Esophagus (tissue), 2 donors: Measurements from ENCODE around the gene PCDHGA10. TPM values are rescaled to one million over a fixed set of nuclear protein-coding genes. Genes with fewer than 3 reads are reported as not detected.
A peak's percentile ranks its signal among the peaks of the same experiment; 100 is the strongest.
"Not testable (repeated sequence)": the region's sequence is repeated elsewhere in the genome, so short reads cannot be mapped to it uniquely, and the experiment has no call there.

Experiments
- H3K27ac ChIP-seq, 2 donors: one replicate each; pipeline ENCODE4 v1.5.1; 2013; ENCODE audit warnings: low read depth in 2 of 2, mild to moderate bottlenecking in 2 of 2, inconsistent platforms in 1 of 2, low read length in 1 of 2, moderate library complexity in 1 of 2
- H3K27me3 ChIP-seq, 2 donors: one replicate each; pipeline ENCODE4 v1.6.1; 2013; ENCODE audit warnings: low read length in 2 of 2, control low read depth in 1 of 2, mild to moderate bottlenecking in 1 of 2; ENCODE audit not compliant: insufficient read depth in 2 of 2, control insufficient read depth in 1 of 2
- H3K36me3 ChIP-seq, 2 donors: one replicate each; pipeline ENCODE4 v1.6.1; 2013; ENCODE audit warnings: low read length in 1 of 2; ENCODE audit not compliant: control insufficient read depth in 2 of 2, insufficient read depth in 2 of 2
- H3K4me1 ChIP-seq, 2 donors: one replicate each; pipeline ENCODE4 v1.6.1; 2013; ENCODE audit warnings: low read length in 1 of 2; ENCODE audit not compliant: control insufficient read depth in 2 of 2, insufficient read depth in 2 of 2
- H3K4me3 ChIP-seq, 2 donors: one replicate each; pipeline ENCODE4 v1.5.1; 2013; ENCODE audit warnings: low read length in 2 of 2, mild to moderate bottlenecking in 2 of 2, low read depth in 1 of 2, moderate library complexity in 1 of 2
- H3K9me3 ChIP-seq, 2 donors: one replicate each; pipeline ENCODE4 v1.6.1; 2013; ENCODE audit warnings: mild to moderate bottlenecking in 2 of 2, low read depth in 1 of 2, low read length in 1 of 2, moderate library complexity in 1 of 2; ENCODE audit not compliant: control insufficient read depth in 2 of 2, insufficient read depth in 1 of 2
- WGBS, 2 donors: extraction: QIAGEN DNeasy Blood & Tissue Kit; methylation state at CpG; one replicate each; pipeline ENCODE4 v1.1.7; 2013; 5-methylcytosine and 5-hydroxymethylcytosine counted together
- polyA plus RNA-seq, 2 donors: library from polyadenylated mRNA; stranded (reverse); fragments of 200-250 nt; gene quantifications; one replicate each; pipeline ENCODE4 v1.2.3, GENCODE V29; 2013
- donor health status: healthy with polysubstance abuse.
- donor health status: Bipolar disorder and iron deficiency.

PCDHGA10 gene
- polyA plus RNA-seq, 2 donors = 1.1 to 1.2 TPM

- Histone ChIP-seq H3K4me3 (no peak overlapping the region), H3K27me3 (peaks cover 0 to 8% of the 10 kb centered on the region in 2 donors), H3K4me1 (peaks cover 0 to 3% of the 10 kb centered on the region in 2 donors), H3K36me3 (no peaks in the 10 kb centered on the region), H3K27ac (no peak overlapping the region), H3K9me3 (peaks cover 41 to 52% of the 10 kb centered on the region in 2 donors)
- 25 to 34% methylated on average over 60 to 64 of the region's 64 CpGs for WGBS, 2 donors
Measured at GRCh38 chr5:141409598-141410306, 3.0 kb upstream of the PCDHGA10 start.

DNA sequence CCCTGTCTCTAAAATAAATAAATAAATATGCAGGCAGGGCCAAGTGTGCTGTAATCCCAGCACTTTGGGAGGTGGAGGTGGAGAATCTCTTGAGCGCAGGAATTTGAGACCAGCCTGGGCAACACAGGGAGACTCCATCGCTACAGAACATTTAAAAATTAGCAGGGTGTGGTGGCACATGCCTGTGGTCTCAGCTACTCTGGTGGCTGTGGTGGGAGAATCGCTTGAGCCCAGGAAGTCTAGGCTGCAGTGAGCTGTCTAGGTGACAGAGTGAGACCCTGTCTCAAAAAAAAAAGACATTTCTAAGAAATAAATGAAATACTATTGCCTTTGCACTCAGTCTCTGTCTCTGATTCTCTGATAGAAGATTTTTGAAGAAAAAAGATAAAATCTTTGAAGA lies 1.2 kb upstream of the PCDHGA10 start:
- WGBS, 2 donors = 50 to 64% methylated on average over 3 of the region's 3 CpGs
- peaks cover 40 to 48% of the 10 kb centered on the region in 2 donors for H3K9me3 ChIP-seq
- no peaks in the 10 kb centered on the region for H3K4me1 ChIP-seq
- H3K27me3 ChIP-seq = peaks cover 0 to 8% of the 10 kb centered on the region in 2 donors
- no peak overlapping the region for H3K27ac ChIP-seq
- H3K36me3 ChIP-seq = no peaks in the 10 kb centered on the region
- H3K4me3 ChIP-seq = no peak overlapping the region

DNA sequence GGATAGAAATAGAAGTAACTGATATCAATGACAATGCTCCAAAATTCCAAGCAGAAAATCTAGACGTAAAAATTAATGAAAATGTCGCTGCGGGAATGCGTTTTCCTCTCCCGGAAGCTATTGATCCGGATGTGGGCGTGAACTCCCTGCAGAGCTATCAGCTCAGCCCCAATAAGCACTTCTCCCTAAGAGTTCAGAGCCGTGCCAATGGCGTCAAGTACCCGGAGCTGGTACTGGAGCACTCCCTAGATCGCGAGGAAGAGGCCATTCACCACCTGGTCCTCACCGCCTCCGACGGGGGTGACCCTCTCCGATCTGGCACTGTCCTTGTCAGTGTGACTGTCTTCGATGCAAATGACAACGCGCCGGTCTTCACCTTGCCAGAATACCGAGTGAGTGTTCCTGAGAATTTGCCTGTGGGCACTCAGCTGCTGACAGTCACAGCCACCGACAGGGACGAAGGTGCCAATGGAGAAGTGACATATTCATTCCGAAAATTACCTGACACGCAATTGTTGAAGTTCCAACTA lies 818 bp downstream of the PCDHGA10 start:
- Histone ChIP-seq H3K4me1 (no peaks in the 10 kb centered on the region), H3K27me3 (peaks cover 0 to 7% of the 10 kb centered on the region in 2 donors), H3K9me3 (peaks cover 41 to 48% of the 10 kb centered on the region in 2 donors), H3K27ac (no peak overlapping the region), H3K4me3 (peak overlapping the region; percentile 25 to 37), H3K36me3 (no peaks in the 10 kb centered on the region)
- WGBS, 2 donors = 19 to 23% methylated on average over 25 of the region's 25 CpGs

- WGBS, 2 donors = 30 to 32% methylated on average over 38 to 46 of the region's 46 CpGs
- not testable (repeated sequence) for H3K4me1 ChIP-seq, H3K36me3 ChIP-seq, H3K27me3 ChIP-seq, H3K4me3 ChIP-seq, H3K27ac ChIP-seq
- peaks cover 47 to 50% of the 10 kb centered on the region in 2 donors for H3K9me3 ChIP-seq
Measured at GRCh38 chr5:141414548-141415274, 1.9 kb downstream of the PCDHGA10 start.

GRCh38 chr5:141415275-141415618 lies 2.5 kb downstream of the PCDHGA10 start:
- H3K4me3 ChIP-seq, H3K27ac ChIP-seq, H3K36me3 ChIP-seq, H3K4me1 ChIP-seq, H3K27me3 ChIP-seq: not testable (repeated sequence)
- H3K9me3 ChIP-seq = peaks cover 45 to 47% of the 10 kb centered on the region in 2 donors
- 28 to 30% methylated on average over 24 of the region's 24 CpGs for WGBS, 2 donors

- H3K4me3 ChIP-seq = peak within 1 kb of the TSS; percentile 35 to 44
- peaks cover 52 to 57% of the 10 kb centered on the region in 2 donors for H3K9me3 ChIP-seq
- 14 to 16% methylated on average over 46 of the region's 47 CpGs for WGBS, 2 donors
- H3K27ac ChIP-seq = peak within 1 kb of the TSS; percentile 13 to 21
- not testable (repeated sequence) for H3K36me3 ChIP-seq, H3K27me3 ChIP-seq, H3K4me1 ChIP-seq
Measured at GRCh38 chr5:141417494-141418172, 4.8 kb downstream of the PCDHGA10 start, which contains the start of gene PCDHGB7. Gene PCDHGB7 (plus strand): TSS chr5:141417677. CDS start chr5:141417860, 183 bp downstream.

DNA sequence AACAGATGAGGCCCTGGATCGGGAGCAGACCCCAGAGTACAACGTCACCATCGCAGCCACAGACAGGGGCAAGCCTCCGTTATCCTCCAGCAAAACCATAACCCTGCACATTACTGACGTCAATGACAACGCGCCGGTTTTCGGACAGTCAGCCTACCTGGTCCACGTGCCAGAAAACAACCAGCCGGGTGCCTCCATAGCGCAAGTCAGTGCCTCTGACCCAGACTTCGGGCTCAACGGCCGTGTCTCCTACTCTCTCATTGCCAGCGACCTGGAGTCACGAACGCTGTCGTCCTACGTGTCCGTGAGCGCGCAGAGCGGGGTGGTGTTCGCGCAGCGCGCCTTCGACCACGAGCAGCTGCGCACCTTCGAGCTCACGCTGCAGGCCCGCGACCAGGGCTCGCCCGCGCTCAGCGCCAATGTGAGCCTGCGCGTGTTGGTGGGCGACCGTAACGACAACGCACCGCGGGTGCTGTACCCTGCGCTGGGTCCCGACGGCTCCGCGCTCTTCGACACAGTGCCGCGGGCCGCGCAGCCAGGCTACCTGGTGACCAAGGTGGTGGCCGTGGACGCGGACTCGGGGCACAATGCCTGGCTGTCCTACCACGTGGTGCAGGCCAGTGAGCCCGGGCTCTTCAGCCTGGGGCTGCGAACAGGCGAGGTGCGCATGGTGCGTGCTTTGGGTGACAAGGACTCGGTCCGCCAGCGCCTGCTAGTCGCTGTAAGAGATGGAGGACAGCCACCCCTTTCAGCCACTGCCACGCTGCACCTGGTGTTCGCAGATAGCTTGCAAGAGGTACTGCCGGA lies 6.5 kb downstream of the PCDHGA10 start:
- H3K27ac ChIP-seq = no peak overlapping the region
- 31 to 37% methylated on average over 73 to 74 of the region's 74 CpGs for WGBS, 2 donors
- H3K9me3 ChIP-seq = peaks cover 53 to 54% of the 10 kb centered on the region in 2 donors
- no peak overlapping the region for H3K4me3 ChIP-seq
- peaks cover 0 to 5% of the 10 kb centered on the region in 2 donors for H3K4me1 ChIP-seq
- H3K36me3 ChIP-seq = peaks cover 0 to 2% of the 10 kb centered on the region in 2 donors
- H3K27me3 ChIP-seq = no peaks in the 10 kb centered on the region

DNA sequence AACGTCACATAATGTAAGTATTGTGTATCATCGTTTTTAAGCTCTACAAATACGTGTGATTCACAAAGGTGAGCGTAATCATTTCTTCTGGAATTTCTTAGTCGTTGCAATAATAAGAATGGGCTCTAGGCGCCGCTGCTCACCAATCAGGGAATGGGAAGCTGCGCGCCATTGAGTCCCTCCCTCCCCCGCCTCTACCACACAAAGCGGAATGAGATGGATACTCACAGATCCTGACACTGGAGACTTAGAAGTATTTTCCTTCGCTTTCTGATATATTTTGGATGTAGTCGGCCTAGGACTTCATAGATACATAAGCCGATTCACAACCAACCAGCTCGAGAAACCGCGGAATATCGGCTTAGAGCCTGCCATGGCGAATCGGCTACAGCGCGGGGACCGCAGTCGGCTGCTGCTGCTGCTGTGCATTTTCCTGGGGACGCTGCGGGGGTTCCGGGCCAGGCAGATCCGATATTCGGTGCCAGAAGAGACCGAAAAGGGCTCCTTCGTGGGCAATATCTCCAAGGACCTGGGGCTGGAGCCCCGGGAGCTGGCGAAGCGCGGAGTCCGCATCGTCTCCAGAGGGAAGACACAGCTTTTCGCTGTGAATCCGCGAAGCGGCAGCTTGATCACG lies 8.2 kb downstream of the PCDHGA10 start, which contains the start of gene PCDHGA11:
Gene PCDHGA11, plus strand, starts transcription at position 197 of the 634 bp plus-strand sequence. Its CDS starts 177 bp downstream, at position 374.
- H3K27me3 ChIP-seq = no peaks in the 10 kb centered on the region
- H3K4me1 ChIP-seq = peaks cover 0 to 5% of the 10 kb centered on the region in 2 donors
- H3K36me3 ChIP-seq = peaks cover 0 to 2% of the 10 kb centered on the region in 2 donors
- H3K4me3 ChIP-seq = peak within 1 kb of the TSS; percentile 7 to 32
- 15 to 16% methylated on average over 42 of the region's 42 CpGs for WGBS, 2 donors
- no peak within 1 kb of the TSS for H3K27ac ChIP-seq
- peaks cover 46% of the 10 kb centered on the region in 2 donors for H3K9me3 ChIP-seq
